ENCODE measurements around the gene PLTP.
"Not testable (repeated sequence)": the region's sequence is repeated elsewhere in the genome, so short reads cannot be mapped to it uniquely, and the experiment has no call there.

Gene PLTP

DNA sequence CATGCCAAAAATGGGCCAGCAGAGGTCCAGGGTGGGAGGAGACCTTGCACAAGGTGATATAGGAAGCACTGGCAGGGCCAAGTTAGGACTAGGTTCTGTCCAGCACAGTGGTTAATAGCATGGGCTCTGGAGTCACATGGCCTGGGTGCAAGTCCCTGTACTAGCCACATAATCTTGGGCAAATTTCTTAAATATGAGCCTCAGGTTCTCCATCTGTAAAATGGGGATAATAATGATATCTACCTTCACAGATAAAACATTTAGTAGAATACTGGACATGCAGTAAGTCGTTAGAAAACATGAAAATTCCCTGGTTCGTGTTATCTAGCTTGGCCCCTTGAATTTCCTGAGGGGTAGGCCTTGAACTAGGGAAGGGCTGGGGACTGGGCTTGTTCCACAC is 14.7 kb downstream of the PLTP start:
- no peak for DNase-seq (ENCODE audit: low spot score)

DNA sequence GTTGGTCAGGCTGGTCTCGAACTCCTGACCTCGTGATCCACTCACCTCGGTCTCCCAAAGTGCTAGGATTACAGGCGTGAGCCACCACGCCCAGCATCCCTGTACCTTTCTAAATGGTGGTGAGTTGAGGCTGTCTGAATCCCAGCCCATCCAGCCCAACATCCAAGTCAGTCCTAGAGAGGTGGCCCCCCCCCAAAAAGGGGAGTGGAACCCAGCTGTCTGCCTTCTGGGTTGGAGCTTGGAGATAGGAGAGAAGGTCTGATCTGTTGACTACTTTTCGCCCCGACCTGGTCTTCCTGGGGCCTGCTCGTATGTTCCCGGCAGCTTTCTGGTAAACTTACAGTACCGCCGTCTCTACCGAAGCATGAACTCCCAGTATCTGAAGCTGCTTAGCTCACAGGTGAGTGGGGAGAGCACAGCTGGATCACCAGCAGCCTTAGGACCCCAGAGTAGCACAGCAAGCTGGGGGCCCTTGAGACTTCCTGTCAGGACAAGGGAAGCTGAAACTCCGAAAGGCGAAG is 15.3 kb downstream of the PLTP start:
- DNase-seq (ENCODE audit: low spot score) = no peak

DNA sequence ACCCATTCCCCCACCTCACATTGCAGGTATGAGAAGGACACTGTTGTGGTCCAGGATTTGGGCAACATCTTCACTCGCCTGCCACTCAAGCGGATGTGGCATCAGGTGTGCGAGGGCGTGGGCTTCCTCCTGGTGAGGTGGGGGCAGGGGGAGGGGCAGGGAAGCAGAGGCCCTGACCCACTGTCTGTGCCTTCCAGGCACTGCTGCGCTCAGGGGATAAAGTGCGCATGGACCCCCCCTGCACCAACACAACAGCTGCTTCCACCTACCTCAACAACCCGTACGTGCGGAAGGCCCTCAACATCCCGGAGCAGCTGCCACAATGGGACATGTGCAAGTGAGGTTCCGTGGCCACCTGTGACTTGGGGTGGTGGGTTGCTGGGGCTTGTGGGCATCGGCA is 17.2 kb downstream of the PLTP start:
- no peak for DNase-seq (ENCODE audit: low spot score)

DNA sequence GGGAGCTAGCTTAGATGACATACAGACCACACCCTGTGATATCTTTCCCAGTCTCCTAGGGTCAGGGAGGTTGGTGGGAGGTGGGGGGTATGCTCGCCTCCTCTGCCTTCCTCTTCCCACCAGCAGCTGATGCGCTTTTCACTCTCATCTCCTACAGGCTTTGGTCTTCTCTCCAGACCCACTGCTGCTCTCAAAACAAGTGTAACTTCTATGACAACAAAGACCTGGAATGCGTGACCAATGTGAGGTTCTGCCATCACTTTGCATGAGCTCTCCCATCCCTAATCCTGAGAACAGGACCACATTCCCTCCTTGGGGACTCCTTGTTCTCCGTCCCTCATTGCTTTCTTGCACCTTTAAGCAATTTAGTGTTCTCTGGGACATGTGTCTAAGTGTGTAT is 18.1 kb downstream of the PLTP start:
- no peak for DNase-seq (ENCODE audit: low spot score)

DNA sequence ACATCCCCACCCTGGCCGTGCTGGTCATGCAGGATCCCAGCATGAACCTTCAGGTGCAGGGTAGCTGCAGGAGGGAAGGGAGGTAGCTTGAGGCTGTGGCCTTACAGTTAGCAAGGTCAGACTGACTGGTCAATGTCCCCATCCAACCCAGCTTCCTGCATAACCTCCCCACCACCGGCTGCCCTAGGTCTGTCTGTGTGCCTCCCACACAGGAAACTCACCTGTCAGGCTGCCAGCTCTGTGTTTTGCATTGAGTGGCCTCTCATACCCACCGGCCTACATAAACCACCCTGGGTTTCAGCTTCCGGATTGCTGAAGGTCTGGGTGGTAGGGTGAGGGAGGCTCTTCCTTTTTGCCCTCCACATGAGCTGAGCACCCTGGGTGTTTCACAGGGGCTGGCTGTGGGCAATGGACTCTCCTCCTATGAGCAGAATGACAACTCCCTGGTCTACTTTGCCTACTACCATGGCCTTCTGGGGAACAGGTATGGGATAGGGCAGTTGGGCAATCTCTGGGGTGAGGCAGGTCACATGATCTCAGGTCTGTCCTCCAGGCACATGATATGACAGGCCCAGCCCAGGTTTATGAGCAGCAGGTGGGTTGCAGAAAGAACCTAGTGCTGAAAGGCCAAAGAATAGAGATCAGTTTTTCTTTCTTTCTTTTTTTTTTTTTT is 19.0 kb downstream of the PLTP start:
- DNase-seq (ENCODE audit: low spot score) = no peak

DNA sequence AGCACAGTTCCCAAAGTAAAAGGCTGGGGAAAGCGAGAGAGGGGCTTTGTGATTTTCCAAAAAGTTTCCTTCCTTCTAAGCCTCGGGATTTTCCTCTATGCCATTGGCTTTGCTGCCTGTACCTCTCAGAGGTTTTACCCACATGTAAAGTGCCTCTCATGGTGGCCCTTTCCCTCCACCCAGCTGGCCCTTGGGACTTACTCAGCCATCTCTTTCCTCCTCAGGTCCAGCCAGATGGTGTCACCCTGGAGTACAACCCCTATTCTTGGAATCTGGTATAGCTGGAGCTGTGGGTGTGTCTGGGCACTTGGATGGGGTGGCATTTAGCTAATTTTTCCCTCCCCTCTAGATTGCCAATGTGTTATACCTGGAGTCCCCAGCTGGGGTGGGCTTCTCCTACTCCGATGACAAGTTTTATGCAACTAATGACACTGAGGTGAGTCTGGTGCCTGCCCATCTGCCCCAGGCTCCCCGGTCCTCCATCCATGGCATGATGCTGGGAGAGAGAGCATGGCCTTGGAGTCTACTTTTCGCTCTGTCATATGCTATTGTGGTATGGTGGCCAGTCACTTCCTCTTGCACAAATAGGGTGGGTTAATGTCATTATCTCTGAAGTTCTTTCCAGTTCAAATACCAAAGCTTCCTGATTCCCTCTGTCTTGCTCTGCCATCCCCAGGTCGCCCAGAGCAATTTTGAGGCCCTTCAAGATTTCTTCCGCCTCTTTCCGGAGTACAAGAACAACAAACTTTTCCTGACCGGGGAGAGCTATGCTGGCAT is 19.7 kb downstream of the PLTP start:
- no peak for DNase-seq (ENCODE audit: low spot score)

DNA sequence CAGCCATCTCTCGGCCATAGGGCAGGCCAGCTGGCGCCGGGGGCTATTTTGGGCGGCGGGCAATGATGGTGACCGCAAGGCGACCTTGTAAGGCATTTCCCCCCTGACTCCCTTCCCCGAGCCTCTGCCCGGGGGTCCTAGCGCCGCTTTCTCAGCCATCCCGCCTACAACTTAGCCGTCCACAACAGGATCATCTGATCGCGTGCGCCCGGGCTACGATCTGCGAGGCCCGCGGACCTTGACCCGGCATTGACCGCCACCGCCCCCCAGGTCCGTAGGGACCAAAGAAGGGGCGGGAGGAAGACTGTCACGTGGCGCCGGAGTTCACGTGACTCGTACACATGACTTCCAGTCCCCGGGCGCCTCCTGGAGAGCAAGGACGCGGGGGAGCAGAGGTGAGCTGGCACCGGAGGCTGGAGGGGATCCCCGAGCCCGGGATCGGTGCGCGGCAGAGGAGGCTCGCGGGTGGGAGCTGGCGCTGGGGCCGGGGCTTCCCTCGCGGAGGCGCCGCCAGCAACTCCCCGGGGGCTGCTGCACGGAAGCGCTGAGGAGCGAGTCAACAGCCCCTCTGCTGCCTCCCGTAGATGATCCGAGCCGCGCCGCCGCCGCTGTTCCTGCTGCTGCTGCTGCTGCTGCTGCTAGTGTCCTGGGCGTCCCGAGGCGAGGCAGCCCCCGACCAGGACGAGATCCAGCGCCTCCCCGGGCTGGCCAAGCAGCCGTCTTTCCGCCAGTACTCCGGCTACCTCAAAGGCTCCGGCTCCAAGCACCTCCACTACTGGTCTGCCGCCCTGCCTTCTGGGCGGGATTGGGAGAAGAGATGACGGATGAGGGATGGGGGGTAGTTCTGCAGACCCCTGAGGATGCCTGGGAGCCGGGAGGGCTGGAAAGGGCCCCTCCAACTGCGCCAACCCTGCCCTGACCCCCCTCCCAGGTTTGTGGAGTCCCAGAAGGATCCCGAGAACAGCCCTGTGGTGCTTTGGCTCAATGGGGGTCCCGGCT is 20.7 kb downstream of the PLTP start, which contains the start of the genes CTSA and NEURL2:
Gene CTSA (plus strand): TSS at position 351 of the 999 bp plus-strand sequence. CDS start 234 bp downstream, at position 585.
Gene NEURL2 (minus strand): TSS at position 224 of the 999 bp plus-strand sequence. CDS start 217 bp downstream, at position 7.
- DNase-seq (ENCODE audit: low spot score) = peak; percentile 86

DNA sequence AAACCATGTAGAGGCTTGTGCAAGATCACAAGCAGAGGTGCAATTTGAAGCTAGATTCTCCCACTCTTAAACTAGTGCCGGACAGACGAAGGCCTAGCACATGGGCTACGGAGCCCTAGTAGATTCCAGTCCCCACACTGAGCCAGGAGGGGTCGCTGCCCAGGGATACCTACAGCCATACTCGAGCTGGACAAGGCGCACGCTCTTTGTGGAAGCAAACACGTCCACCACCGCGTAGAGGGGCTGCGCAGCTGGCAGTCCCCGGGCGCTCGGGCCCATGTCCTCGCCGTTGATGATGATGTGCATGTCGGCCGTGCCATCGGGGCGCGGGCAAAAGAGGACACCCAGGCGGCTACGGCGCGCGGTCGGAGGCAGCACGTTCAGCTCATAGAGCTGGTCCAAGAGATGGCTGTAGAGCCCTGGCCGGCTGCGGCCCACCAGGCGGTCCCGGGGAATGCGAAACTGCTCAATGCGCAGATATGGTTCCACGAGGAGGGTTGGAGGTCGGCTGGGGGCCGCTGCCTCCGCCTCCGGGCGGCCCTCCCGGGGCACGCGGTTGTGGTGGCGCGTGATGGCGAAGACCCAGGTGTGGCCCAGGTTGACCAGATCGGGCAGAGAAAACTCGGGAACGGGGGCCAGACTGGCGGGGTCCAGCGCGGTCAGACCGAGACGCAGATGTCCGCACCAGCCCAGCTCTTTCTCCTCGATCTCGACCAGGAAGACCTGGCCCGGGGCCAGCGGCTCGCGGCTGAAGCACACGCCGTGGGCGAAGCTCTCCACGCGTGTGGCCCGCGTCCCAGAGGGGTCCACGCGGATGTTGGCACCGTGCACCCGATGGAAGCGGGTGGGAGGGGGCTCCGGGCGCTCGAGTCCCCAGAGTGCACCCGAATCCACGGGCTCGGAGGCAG is 21.6 kb downstream of the PLTP start:
- DNase-seq (ENCODE audit: low spot score) = peak; percentile 59

DNA sequence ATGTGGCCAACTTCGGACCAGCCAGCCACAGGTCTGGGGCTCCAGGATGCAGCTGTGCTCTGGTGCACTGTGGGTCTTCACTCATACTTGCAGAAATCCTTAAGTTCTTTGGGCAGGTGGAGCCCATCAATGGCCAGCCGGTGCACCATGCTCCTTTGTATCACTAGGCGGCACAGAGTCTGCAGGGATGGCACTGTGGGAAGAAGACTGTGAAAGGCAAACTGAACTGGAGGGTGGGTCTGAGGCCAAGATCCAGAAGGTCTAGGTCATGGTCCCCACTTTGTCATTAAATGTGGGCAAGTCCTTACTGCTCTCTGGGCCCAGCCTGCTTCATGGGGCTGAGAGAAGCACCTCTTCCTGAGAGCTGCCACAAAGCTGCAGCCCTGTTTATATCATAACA is 23.3 kb downstream of the PLTP start:
- no peak for DNase-seq (ENCODE audit: low spot score)

DNA sequence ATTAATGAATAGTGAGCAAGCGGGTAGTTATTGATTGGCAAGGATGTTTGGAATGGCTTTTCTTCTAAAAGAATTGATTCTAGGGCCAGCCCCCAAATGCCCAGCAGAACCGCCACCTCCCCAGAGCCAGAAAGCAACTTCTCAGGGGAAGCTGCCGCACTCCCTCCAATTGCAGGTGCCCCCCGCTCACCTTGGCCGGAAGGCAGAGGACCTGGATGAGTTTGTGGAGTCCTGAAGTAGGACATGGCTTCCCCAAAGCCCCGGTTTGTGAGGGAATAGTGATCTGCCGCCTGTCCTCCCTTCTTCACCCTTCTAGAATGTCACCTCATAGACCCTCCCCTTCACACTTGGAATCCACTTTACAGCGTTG is 24.6 kb downstream of the PLTP start, which contains the start of gene SPATA25:
Gene SPATA25 (minus strand): TSS at position 277 of the 370 bp plus-strand sequence. CDS start 32 bp downstream, at position 245.
- DNase-seq (ENCODE audit: low spot score) = no peak

DNA sequence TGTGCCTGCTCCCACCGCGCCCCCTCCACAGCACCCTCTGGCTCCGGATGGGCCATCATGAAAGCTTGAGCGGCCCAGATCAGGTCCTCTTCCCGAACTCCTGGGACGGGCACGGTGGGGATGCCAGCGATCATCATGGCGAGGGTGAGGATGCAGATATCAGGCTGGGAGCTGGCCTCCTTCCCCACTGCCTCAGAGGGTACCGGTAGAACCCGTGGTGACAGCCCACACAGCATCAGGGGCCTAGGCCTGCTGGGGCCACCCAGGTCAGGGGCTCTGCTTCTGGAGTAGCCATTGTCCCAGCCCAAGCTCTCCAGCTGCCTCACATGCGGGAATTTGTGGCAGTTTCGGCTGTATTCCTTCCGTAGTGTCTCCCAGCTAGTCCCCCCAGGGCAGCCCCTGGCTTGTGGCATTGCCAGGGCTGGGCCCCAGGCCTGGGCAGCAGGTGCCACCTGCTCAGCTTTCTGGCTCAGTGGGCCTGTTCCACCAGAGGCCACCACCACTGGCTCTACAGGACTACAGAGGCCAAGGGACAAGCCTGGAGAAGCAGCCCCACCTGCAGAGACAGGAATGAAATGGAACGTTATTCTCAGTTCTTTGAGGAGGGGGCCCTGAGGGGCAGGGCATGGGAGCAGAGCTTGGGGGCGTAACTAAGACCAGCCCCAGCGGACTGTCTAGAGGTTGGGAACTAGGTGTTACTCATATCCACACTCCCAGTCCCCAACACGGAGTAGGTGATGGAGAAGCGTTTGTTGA is 25.2 kb downstream of the PLTP start:
- DNase-seq (ENCODE audit: low spot score) = no peak

DNA sequence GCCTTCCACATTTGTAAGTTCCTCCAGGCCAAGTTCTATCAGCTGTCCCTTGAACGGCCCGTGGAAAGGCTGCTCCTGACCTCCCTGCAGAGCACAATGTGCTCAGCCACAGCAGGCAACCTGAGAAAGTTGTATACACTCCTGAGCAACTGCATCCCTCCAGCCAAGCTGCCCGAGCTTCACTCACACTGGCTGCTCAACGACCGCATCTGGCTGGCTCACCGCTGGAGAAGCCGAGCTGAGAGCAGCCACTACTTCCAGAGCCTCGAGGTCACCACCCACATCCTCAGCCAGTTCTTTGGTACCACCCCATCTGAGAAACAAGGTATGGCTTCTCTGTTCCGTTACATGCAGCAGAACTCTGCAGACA is 28.9 kb downstream of the PLTP start:
- DNase-seq (ENCODE audit: low spot score) = no peak

DNA sequence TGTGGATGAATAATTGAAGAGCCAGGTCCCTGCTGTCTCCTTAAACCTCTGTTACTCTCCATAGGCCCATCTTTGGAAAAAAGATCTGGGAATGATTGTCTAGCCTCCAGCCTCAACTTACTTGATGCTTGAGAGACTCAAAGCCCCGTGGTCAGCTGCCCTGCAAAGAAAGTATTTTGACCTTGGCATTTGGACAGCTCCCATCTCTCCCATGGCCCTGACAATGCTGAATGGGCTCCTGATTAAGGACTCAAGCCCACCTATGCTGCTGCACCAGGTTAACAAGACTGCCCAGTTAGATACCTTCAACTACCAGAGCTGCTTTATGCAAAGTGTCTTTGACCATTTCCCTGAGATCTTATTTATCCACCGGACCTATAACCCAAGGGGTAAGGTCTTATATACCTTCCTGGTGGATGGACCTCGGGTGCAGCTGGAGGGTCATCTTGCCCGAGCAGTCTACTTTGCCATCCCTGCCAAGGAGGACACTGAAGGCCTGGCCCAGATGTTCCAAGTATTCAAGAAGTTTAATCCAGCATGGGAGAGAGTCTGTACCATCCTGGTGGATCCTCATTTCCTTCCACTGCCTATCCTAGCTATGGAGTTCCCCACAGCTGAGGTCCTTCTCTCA is 29.4 kb downstream of the PLTP start:
- DNase-seq (ENCODE audit: low spot score) = no peak

DNA sequence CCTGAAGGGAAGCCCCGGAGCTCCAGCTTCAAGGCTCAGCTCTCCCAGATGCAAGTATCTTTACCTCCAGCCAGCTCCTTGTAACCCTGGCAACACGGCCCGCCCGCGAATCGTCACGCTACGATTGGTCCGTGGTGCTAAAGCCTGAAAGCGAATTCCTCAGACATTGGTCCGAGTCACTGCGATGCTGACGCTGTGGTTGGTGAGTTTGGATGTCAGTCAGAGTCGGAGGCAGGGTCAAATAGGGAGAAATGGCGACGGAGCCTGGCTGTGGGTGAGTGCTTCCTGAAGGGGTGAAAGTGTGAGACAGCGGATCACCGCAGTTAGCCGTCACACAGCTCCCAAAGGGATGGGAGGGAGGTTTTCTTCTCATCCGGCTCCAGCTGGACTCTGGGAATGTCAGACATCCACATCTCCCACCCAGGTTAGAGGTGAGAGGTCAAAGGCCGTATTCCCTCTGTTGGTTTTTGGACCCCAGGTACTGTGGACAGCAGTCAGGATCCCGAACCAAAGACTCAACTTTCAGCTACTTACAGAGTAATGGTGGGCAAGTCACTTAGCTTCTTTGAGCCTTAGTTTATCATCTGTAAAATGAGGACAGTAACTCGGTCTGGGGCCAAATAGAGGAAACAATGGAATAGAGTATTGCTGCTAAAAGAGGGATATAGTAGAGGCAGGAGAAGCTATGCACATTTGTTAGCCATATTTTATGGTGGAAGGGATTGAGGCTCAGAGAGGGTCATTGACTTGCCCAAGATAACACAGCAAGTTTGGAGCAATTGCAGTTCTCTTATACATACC is 30.8 kb downstream of the PLTP start, which contains the start of gene ZSWIM1:
Gene ZSWIM1 (plus strand): TSS at position 240 of the 801 bp plus-strand sequence. CDS start 1,366 bp downstream, outside the sequence.
- peak; percentile 100 for DNase-seq (ENCODE audit: low spot score)

DNA sequence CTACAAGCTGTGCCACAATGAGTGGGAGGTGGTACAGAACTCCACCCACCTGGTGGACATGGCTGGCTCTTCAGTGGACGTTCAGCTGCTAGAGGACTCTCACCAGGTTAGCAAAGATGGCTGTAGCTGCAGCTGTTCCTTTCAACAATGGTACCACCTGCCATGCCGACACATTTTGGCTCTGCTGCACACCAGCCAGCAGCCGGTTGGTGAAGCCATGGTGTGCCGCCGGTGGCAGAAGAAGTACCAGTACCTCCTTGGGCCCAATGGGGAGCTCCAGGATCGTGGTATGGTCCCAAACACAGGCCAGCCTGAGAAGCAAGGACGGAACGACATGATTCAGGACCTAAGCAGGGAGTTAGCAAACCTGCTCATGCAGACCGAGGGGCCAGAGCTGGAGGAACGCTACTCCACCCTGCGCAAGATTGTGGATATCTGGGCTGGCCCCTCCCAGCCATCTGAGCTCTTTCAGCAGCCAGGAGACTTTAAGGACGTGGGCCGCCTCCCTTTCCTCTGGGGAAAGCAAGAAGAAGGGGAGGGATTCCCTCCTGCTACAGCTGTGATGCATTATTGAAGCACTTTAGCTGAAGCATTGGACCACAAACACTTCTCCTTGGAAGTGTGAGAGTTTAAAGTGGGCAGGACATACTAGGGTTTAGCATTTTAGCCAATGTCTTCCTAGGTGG is 33.7 kb downstream of the PLTP start:
- DNase-seq (ENCODE audit: low spot score) = no peak

DNA sequence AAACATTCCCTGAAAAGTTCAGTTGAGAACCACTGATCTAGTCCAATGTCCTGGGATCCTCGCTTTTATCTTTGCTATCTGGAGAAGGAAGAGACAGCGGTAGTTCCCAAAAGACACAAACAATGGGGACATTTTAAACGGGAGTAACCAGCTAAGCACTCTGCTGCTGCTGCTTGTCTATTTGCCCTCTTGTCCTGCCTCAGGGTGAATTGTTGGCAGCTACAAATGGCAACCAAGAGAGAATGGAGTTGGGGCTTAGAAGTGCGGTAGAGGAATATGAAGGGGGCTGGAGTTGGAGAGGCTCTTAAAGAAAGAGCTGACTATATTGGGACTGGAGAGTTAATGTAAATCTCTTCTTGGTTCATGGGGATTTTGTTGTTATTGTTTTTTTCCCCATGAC is 37.4 kb downstream of the PLTP start:
- DNase-seq (ENCODE audit: low spot score) = no peak

DNA sequence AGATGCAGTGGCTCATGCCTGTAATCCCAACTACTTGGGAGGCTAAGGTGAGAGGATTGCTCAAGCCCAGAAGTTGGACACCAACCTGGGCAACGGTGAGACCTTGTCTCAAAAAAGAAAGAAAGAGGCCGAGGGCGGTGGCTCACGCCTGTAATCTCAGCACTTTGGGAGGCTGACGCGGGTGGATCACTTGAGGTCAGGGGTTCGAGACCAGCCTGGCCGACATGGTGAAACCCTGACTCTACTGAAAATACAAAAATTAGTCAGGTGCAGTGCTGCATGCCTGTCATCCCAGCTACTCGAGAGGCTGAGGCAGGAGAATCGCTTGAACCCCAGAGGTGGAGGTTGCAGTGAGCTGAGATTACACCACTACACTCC is 37.9 kb downstream of the PLTP start:
- not testable (repeated sequence) for DNase-seq (ENCODE audit: low spot score)
